GM10248 (cell line): ENCODE results near the gene ECE1.

Source experiments
- CTCF ChIA-PET: fragments of 300-600 bp; sonication (Branson Sonifier 250); formaldehyde crosslinking; extraction: SDS; loops from one replicate; lab custom pipeline; 2021; ENCODE audit warnings: antibody characterized with exemption; lab: Yijun Ruan, JAX
- POLR2A ChIA-PET: fragments of 350-650 bp; sonication (Branson Sonifier 250); formaldehyde crosslinking; extraction: SDS; loops from one replicate; lab custom pipeline; 2020; ENCODE audit warnings: antibody characterized with exemption; lab: Yijun Ruan, JAX
- DNase-seq: peaks from one replicate; pipeline ENCODE4 v3.0.0; 2012; ENCODE audit errors: extremely low spot score
- TF ChIP-seq, protein P1 (sequence below): IDR thresholded peaks from 2 replicates; pipeline ENCODE4 v1.5.1; 2012; ENCODE audit warnings: mild to moderate bottlenecking, low read depth; ENCODE audit errors: extremely low read depth, missing control alignments, control extremely low read depth

ECE1 gene

DNA sequence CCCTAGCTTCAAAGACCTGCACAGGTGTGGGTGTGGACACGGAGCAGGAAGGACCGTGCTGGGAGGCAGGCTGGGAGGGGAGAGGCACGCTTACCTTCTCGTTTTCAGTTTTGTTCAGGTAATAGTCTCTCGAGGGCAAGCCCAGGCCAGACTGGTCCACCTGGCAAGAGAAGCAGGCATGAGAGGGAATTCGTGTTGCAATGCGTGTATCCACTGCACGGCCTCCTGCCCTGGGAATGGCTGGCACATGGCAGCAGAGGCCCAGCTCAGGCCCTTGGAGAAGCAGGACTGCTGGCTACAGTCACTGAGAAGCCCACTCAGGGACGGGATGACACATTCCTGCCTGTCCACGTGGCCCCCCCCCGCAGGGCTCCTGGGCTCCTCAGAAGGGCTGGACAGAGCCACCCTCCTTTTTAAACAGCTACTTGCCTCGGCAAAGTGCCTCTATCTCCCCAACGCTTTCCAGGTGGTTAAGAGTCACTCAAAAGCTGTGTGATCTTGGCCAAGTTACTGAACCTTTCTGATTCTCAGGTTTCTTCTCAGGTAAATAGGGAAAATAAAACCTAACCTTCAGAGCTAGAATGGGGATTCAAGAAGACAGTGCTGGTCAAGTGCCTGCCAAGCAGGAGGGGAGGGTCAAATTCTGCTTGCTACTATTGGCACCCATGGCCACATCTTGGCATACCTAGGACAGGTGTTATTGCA lies 32.7 kb downstream of the ECE1 start:
- POLR2A ChIA-PET = no interaction called here

DNA sequence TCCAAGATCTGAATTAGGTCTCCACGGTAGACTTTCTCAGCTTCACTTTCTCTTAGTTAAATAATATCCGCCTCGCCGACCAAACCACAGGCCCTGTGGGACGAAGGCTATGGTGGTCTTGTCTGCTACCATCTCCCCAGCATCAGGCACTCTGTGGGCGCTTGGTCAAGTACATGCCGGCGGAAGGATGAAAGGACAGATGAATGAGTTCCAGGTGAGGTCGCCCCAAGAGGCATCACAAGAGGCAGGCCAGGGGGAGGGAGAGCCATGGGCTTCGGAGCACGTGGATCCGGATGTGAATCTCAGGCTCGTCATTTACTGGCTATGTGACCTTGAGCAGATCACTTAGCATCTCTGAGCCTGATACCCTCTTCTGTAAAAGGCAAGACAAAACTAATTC lies 33.5 kb downstream of the ECE1 start:
- CTCF ChIA-PET = interaction anchor here (1.1 to 12.7 kb wide), 8 partner anchors 9 to 112 kb away, joined by 5 to 313 read pairs (median 18); no protein-coding TSS in a partner anchor
- POLR2A ChIA-PET = no interaction called here

More for the DNA sequence above, 32.7 kb downstream of the ECE1 start:
- CTCF ChIA-PET = interaction anchor here (1.1 to 12.7 kb wide), 7 partner anchors 10 to 1447 kb away, joined by 3 to 313 read pairs (median 5); no protein-coding TSS in a partner anchor
- TF ChIP-seq, protein P1, sequence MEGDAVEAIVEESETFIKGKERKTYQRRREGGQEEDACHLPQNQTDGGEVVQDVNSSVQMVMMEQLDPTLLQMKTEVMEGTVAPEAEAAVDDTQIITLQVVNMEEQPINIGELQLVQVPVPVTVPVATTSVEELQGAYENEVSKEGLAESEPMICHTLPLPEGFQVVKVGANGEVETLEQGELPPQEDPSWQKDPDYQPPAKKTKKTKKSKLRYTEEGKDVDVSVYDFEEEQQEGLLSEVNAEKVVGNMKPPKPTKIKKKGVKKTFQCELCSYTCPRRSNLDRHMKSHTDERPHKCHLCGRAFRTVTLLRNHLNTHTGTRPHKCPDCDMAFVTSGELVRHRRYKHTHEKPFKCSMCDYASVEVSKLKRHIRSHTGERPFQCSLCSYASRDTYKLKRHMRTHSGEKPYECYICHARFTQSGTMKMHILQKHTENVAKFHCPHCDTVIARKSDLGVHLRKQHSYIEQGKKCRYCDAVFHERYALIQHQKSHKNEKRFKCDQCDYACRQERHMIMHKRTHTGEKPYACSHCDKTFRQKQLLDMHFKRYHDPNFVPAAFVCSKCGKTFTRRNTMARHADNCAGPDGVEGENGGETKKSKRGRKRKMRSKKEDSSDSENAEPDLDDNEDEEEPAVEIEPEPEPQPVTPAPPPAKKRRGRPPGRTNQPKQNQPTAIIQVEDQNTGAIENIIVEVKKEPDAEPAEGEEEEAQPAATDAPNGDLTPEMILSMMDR = no peak
- no peak for DNase-seq

DNA sequence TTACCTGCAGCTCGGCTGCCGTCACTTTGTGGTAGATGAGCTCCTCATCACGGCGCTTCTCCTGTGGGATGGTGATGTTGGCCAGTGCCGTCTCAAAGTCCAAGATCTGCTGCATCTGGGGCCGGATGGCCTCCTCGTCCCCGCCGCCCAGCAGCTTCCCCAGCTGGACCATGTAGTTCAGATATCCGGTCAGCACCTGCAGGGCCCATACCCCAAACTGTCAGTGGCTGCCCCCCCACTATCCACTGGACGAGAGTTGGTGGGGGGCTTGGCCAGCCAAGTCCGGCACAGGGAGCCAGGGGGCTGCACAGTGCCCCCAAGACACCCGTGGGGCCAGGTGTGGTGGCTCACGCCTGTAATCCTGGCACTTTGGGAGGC lies 34.3 kb downstream of the ECE1 start:
- no peak for DNase-seq
- ChIA-PET CTCF (interaction anchor here (0.6 to 12.7 kb wide), 21 partner anchors 11 to 769 kb away, joined by 3 to 313 read pairs (median 6); no protein-coding TSS in a partner anchor), POLR2A (no interaction called here)
- TF ChIP-seq, protein P1 = no peak

More for the DNA sequence above, 33.5 kb downstream of the ECE1 start:
- DNase-seq = no peak
- TF ChIP-seq, protein P1 = no peak

DNA sequence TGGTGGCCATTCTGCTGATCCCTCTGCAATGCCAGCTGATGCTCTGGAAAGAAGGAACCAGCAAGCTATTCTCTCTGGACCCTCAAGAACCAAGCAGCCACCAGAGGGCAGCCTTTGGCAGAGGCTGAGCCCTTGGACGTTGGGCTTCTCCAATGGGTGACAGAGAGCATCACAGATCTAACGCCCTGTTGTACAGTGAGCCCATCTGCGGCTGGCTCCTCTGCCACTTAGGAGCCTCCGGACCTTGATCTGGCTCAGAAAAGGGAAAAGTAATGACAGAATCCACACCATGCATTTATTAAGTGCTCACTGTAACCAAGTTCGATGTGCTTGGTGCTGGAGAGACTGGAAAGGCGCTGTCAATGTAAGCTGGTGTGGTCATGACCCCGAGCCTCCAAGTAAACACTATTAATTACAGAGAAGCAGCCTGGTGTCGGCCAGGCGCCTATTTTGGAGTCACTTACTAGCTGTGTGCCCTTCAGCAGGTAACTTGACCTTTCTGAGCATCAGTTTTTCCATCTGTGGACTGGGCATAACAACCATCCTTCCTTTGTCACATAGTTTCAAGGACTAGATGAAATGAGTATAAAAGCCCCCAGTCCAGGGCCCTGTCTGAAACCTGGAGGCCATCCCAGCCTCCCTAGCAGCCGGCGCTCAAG lies 34.9 kb downstream of the ECE1 start:
- CTCF ChIA-PET = interaction anchor here (0.6 to 12.7 kb wide), 39 partner anchors 10 to 769 kb away, joined by 3 to 313 read pairs (median 4); no protein-coding TSS in a partner anchor
- POLR2A ChIA-PET = no interaction called here

DNA sequence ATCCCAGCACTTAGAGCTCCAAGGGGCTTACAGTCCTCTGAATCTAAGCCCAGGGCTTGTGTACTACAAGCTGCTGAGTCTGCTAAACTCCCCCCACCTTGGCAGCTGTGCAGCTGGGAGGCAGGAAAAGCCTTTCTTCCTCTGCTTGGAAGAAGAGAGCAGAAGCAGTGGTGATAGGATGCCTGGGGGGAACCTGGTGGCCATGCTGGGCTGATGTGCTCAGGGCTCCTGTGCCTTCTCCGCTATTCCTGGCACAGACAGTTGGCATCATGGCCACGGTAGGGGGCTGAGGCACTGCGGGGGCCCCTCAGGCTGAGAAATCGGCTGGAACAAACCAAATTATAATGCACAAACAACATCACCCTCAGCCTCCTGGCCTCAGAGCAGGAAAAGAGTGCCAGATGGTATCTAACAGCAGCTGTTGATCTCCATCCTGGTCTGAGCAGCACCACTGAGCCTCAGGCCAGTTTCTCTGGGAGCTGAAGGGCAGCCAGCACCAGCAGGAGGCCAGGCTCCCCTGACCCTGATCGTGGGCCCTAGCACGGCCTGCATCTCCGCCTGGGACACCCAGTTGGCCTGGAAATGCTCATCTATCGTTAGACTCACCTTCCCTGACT lies 35.8 kb downstream of the ECE1 start:
- TF ChIP-seq, protein P1 = no peak
- DNase-seq = no peak
- CTCF ChIA-PET = interaction anchor here (0.6 to 12.7 kb wide), 35 partner anchors 9 to 770 kb away, joined by 3 to 313 read pairs (median 5); no protein-coding TSS in a partner anchor
- POLR2A ChIA-PET = no interaction called here

More for the DNA sequence above, 34.9 kb downstream of the ECE1 start:
- TF ChIP-seq, protein P1 = peak; percentile 92
- DNase-seq = peak; percentile 81

DNA sequence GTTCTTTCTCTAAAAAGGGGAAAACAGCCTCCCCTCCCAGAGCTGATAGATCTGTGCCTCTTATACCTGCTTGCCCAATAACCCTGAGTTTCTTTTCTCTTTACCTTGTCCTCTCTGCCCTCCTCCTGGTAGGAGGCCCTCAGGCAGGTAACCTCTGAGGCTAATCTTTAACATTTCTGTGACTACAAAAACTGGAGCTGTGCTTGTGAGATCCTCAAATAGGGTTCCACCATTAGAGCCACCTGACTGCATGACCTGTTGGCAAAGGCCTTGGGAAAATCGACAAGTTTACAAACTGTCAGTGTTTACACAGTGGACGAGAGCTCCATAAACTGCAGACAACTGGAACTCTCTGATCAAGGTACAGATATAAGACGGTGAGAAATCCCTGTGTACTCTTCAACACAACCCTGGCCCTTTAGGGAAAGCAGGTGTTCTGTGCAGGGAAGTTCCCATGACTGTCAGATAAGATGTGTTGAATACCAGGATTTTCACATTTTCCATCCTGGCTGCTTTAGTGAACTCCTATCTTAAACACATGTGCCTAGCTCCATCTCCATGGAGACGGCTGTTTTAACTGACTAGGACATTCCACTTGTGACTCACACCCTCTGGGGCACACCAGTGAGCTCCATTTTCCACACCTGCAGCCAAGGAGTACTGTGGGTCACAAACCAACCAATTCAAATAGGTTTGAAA lies 38.3 kb downstream of the ECE1 start:
- DNase-seq = no peak
- TF ChIP-seq, protein P1 = no peak
- POLR2A ChIA-PET = no interaction called here
- CTCF ChIA-PET = interaction anchor here (0.6 to 12.7 kb wide), 11 partner anchors 11 to 117 kb away, joined by 3 to 313 read pairs (median 5); no protein-coding TSS in a partner anchor
